HL-60/S4 treated with phorbol 12-myristate 13-acetate at 8.2 ng/mL for 4 days and 3 days (cell line): Measurements from ENCODE around the gene CAMSAP2.
"Not testable (repeated sequence)": the region's sequence is repeated elsewhere in the genome, so short reads cannot be mapped to it uniquely, and the experiment has no call there.

Source experiments
- in situ Hi-C: fragments of 300-500 bp; cut with MboI; formaldehyde crosslinking; loops from 2 replicates; pipeline ENCODE4 v1.15.0; 2022; ENCODE audit warnings: low sequenced_read_pairs

CAMSAP2 gene

DNA sequence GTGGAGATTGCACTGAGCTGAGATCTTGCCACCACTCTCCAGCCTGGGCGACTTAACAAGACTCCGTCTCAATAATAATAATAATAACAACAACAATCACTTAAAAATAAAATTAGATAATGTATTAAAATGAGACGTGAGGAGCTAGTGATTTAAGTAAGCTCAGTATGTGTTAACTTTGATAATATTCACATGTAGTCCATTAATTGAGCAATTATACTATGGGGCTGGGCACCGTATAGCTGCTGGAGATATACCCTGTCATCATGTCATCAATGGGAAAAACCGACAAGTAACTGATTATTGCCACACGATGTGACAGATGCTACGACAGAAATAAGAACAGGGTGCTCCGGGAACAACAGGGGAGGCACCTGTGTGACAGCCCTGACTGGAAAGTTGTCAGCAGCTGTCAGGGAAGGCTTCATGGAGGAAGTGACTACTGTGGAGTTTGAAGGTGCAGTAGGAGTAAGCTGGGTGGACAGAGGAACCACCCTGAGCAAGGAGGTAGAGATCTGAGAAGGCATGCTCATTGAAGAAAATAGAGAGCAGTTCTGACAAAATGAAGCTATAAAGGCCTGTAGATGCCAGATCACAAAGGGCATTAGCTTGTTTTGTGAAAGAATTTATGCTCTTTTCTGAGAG is 924 bp upstream of the CAMSAP2 start:
- in situ Hi-C loops = no loop called here

DNA sequence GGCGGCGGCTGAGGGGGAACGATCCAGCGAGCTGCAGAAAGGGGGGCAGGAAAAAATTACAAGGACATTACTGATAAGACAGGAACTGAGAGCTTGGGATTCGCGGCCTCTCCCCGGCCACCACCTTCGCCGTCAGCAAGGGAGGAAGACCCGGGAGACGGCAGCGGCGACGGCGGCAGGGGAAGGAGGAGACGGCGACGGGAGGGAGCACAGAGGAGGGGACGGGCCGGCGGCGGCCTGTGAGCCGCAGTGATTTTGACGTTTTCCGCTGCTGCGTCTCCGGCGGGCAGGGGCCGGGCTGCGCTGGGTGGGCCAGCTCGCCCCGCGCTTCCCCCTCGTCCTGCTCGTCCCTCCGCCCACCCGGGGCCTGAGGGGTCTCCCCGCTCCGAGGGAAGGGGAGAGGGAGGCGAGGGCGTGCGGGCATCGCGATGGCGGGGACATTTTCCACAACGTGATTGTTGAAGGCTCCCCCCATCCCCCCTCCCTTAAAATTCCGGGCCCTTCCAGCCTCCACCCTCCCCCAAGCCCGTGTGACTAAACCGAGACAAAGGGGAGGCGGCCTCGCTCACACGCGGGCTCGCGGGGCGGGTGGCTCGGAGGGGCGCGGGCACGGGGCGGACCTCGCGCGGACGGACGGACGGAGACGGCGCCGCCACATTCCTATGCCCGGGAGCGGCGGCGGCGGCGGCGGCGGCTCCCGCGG is 407 bp downstream of the CAMSAP2 start:
- in situ Hi-C loops = no loop called here

DNA sequence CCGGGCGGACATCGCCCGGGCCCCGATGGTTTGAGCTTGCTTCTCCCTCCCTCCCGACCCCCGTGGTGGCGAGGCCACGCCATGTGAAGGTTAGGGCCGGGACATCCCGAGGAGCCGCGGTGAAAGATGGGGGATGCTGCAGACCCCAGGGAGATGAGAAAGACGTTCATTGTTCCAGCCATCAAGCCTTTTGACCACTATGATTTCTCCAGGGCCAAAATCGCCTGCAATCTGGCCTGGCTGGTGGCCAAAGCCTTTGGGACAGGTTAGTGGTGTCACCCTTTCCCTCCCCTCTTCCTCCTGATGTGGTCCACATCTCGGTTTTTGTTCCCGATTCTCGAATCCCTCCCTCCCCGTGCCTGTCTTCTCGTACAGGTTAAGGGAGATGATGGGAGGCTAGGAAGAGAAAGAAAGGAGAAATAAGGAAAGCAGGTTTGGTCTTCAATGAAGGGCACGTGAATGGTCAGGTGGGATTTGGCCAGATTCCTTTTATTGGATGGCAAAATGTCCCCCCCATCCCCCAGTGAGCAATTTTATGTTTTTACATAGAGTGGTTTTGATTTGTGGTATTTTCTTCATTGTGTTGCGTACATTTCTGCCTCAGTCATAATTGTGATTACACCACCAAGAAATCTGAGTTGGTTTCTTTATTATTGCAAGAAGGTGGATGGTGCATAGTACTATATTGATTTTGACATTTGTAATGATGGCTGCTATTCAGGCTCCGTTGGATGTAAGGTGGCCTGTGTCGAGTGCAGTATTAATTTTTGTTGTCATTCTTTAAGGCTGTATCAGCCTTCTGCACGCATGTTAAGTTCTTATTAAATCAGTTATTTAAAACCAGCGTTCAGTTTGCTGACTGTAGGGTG is 1.2 kb downstream of the CAMSAP2 start:
- in situ Hi-C loops = no loop called here

DNA sequence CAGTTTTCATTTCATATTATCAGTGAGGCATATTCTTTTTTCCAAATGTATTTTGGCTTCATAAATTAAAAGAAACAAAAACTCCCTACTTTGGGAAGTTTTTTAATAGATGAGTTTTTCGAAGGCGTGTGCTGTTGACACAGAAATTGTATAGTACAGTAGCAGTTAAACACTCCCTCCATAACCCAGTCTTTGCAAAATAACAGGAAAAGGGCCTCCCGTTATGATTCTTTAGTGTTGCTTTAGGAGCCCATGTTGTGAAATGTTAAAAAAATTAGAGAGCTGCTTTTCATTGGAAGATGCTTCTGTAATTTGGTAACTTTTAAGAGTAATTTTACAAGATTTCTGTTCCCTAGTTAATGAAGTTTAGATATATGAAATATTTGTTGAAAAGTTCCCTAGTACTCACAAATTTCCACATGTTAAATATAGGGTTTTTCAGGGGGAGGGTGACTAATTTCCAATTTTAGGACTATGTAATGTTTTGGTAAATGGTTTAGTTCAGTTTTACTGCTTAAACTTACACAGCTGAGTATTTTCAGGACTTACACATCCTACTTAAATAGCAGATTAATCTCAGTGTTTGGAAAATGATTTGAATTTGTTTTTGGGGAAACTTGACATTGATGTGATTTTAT is 2.0 kb downstream of the CAMSAP2 start:
- in situ Hi-C loops = no loop called here

DNA sequence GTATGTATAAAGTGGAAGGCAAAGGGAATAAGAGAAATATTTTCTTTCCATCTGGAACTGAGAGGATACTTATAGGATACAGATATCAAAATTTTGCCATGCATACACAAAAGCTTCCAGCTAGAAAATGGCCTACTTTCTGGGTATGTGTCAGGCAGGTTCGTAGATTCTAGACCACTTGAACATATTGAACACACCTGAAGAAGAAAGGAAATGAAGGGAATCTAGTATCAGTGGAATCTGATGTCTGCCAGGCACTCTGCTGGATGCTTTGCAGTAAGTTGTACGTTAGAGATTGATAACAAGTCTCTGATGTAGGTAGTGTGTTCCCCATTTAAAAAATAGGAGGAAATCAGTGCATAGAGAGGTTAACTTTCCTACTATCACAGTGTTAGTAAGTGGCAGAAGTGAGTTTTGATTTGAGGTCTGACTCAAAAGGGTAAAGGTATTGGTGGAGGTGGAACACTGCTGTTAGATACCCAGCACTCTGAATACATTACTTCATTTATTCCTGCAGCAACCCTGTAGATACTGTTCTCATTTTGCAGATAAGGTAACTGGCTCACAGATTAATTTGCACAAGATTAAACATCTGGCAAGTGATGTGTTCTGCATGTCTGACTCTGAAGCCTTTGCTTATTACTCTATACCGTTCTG is 3.0 kb downstream of the CAMSAP2 start:
- in situ Hi-C loops = no loop called here

DNA sequence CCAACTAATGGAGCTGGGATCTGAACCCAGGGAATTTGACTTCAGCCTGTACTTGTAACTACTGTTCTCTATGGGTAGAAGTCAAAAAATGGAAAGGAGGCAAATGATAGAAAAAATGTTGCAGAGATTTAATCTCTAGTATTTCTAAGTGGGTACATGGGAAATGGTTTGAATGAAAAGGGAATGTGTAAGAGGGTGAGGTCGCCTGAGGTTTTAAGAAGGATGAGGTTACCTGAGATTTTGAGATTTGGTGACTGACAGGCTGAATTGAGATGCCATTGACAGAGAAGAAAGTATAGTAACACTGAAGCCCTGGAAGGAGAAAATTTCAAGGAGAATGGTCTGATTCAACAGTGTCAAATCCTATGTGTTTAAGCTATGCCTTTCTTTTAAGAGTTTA is 5.5 kb downstream of the CAMSAP2 start:
- in situ Hi-C loops = no loop called here

DNA sequence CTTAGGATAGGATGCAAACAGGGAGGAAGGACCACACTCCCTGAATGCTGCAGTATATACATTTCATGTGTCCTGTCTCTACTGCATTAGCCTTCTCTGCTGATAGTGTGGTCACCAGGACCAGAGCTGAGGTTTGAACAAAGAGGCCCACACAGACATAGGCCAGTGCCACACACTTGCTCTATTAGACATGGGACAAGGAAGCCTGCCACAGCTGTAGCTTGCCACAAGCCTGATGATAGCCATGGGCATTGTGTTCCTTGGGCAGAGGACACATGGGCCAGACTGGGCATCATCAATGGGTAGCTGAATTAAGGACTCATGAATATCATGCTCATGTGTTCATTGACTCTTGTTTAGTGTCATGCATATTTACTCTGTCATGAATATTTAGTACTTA is 10.4 kb downstream of the CAMSAP2 start:
- in situ Hi-C loops = no loop called here

DNA sequence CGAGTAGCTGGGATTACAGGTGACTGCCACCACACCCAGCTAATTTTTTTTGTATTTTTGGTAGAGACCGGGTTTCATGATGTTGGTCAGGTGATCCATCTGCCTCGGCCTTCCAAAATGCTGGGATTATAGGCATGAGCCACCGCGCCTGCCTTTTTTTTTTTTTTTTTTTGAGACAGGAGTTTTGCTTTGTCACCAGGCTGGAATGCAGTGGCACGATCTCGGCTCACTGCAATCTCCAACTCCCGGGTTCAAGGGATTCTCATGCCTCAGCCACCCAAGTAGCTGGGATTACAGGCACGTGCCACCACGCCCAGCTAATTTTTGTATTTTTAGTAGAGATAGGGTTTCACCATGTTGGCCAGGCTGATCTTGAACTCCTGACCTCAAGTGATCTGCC is 12.1 kb downstream of the CAMSAP2 start:
- in situ Hi-C loops = not testable (repeated sequence)

DNA sequence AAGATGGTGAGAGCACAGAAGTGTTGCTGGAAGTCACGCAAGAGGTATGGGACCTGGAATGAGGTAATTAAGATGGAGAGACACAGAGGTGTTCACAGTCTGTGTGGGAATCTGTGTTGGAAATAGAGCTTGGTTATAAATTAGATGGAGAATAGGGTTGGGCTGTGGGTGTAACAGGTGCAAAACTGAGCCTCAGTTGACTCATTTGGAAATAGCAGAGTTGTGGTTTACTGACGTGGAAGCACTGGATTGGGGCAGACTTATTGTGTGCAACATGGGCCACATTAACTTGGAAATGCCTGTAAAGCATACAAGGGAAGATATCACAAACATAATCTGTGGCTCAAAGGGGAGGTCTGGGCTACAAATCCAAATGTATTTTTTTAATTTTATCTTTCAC is 13.0 kb downstream of the CAMSAP2 start:
- in situ Hi-C loops = no loop called here

DNA sequence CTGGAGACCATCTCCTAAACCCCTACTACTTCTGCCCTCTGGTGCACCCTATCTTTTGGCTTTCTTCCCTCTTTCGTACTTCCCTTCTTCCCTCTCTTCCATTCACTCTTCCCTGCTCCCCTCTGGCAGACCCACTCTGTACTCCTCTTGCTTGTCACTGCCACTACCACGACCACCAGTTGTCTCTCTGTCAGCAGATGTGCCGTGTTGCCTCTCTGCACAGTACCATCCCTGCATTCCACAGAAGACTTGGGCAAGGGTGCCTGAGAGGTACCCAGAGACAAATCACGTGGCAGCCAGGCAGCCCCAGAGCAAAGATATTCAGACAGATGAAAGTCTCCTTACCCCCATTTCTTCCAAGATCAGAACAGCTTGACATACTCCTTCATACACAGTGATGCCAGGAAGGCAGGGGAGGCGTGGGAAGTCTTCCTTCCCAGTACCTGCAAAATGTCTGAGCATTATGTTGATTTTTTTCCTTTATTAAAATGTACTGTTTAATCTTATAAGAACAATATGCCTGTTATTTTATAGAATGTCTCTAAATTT is 15.0 kb downstream of the CAMSAP2 start:
- in situ Hi-C loops = no loop called here

DNA sequence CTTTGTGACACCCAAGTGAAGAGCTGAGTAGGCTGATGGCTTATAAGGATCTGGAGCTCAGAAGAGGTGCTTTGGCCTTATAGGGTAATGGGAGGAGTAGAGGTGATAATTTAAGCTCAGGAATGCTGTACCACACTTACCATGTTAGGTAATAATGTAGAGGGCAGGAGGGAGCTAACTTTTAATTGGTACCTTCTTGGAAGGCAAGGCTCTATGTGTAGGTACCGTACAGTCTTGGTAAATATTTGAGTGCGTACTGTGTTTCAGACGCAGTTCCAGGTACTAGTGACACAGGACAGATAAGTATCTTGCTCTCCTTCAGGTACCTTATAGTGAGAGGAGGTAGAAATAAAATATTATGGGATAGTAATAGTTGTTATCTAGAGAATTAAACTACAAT is 16.8 kb downstream of the CAMSAP2 start:
- in situ Hi-C loops = no loop called here

DNA sequence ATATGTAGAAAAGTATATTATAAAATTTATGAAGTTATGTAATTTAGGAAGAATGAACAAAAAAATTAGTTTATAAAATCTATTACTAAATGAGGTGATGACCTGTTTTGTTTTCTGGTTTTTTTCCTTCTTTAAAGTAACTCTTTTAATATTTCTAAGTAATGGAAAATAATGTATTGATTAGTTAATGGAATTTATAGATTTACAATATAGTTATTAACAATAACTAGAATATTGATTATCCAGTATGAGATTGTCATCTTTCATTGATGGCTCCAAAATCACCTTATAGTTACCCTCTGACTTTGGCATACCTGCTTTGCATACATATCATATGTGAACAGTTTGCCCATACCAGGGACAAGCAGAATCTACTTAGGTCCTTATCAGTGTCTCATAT is 23.4 kb downstream of the CAMSAP2 start:
- in situ Hi-C loops = no loop called here

DNA sequence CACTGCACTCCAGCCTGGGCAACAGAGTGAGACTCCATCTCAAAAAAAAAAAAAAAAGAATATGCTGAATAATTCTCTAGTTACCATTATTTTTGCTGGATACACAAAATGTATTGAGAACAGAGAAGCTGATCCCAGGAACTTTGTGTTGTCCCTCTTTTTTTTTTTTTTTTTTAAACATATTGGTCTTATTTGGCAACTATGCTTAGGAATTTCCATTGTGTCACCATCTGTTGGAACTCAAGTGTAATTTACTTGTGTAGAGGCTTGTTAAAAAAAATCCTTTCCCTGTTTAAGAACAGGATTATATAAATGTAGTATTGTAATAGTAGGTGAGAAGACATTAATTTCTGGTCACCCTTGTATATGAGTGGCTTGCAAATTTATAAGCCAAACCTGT is 28.6 kb downstream of the CAMSAP2 start:
- in situ Hi-C loops = no loop called here

DNA sequence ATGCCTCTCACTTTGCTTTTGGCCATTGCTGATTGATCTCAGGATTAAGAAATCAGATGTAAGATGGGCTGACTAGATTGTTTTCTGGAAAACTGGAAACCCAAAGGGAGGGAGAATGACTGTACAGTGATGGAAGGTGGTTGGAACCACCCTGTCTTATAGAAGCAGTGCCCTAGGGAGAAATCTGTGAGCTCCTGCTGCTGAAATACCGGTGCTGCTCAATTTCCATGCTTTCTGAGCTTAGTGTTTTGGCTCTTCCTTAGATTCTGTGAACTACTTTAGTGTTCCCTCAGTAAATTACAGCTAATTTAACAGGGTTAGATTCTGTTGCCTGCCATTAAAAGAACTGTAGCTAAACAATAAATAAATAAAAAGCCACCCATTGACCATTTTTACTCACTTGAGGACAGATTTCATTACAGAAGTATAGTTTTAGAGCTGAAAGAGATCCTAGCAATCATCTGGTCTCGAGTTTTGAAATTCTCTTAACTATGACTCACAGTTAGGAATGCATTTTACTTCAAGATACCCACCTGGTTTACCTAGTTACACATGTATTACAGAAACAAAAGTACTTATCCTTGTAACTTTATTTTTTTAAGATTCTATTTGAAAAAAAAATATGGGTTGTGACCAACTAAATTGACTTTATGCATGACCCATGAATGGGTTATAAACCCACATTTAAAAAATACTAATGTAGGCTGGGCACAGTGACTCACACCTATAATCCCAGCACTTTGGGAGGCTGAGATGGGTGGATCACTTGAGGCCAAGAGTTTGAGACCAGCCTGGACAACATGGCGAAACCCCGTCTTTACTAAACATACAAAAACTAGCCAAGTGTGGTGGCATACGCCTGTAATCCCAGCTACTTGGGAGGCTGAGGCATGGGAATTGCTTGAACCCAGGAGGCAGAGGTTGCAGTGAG is 33.2 kb downstream of the CAMSAP2 start:
- in situ Hi-C loops = no loop called here

DNA sequence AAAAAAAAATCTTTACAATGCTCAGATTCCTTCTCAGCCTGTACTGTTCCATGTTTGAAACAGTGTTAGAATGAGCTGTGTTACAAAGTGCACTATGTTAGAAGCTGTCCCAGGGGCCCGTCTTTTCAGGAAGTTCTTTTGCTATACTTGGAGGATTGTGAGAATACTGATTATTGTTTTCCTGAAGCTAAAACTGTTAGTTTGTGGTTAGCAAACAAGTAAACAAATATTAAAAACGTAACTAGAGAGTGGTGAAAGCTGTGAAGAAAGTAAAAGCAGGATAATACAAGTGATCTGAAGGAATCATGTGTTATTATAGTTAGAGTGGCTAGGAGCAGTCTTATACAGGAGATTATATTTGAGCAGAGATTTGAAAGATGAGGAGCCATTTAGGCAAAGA is 35.6 kb downstream of the CAMSAP2 start:
- in situ Hi-C loops = no loop called here

DNA sequence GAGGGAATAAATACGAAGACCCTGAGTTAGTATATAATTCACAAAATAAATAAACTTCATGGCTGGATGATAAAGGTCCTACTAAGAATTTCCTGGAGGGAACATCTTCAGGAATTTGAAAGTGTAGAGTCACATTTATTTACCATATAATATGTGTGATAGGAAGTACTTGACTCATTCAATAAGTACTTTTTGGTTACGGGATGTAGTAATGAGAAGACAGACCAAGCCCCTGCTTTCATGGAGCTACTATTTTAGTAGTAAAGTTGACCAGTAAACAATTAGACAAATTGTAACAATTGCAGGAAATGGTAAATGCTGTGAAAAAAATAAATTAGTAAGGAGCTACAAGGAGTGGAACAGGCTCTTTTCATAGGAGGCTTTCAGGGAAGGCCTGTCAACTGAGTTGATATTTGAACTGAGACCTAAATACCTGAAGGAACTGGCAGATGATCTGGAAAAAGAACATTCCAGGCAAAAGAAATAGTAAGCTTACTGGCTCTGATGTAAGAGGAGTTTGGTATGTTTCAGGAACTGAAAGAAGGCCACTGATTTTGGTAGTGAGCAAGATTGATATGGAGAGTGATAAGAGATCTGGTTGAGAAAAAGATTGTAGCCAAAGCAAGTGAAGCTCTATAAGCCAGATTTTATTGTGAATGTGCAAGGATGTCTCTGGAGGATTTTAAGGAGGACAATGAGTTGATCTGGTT is 36.2 kb downstream of the CAMSAP2 start:
- in situ Hi-C loops = no loop called here

DNA sequence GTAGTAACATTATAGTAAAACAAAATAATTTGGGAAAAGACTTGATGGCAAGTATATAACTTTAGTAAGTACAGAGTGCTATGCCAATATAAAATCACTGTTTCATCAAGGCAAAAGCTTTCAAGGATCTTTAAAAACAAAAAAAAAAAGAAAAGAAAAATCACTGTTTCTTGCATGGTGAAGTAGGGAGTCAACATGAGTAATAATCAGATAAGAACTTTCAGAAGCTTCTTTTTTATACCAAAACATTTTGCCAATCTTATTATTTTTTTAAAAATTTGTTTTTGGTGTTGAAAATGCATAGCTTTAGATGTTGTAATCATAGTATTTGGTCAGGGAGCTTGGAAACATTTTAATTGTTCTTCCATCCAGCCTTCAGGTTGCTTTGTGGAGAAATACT is 37.2 kb downstream of the CAMSAP2 start:
- in situ Hi-C loops = no loop called here

DNA sequence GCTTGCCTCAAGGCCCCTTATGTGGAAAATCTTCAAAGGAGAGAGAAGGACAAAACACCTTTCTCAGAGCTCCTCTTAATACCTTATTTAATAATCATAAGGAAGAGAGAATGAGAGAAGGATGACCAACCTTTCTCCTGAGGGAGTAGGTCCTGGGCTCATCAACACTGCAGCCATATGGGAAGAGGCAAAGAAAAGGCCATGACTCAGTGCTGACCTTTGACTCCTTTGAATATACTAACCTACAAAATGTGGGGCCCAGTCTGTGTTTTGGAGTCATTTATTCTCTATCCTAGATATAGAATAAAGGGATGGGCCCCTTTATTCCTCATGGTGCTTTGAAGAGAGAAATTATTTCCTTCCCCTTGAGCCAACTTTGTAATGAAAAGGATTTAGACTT is 38.3 kb downstream of the CAMSAP2 start:
- in situ Hi-C loops = no loop called here

DNA sequence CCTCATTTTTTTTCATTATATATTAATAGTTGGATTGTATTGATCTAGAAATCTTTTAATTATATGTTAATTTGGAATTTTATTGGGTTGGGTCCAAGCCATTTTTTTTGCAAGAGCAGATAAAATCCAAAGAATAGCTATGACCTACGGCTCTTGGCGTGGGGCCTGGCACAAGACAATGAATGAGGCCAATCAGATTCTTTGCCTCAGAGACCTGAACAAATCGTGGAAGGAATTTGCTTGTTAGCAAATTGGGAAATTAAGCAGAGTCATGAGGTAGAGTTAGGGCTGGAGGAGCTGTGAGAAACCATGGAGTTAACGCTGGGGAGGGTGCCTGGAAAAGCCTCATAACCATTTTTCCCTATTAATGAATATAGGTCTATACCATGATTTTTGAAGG is 40.1 kb downstream of the CAMSAP2 start:
- in situ Hi-C loops = no loop called here
